ENCODE measurements around the gene RNLS. TPM values are rescaled to one million over a fixed set of nuclear protein-coding genes. Genes with fewer than 3 reads are reported as not detected.

Gene RNLS
- total and polyA plus RNA-seq, 2 of the 4 experiments (the other 2 are of a cell fraction) = 4.5 to 7.0 TPM

DNA sequence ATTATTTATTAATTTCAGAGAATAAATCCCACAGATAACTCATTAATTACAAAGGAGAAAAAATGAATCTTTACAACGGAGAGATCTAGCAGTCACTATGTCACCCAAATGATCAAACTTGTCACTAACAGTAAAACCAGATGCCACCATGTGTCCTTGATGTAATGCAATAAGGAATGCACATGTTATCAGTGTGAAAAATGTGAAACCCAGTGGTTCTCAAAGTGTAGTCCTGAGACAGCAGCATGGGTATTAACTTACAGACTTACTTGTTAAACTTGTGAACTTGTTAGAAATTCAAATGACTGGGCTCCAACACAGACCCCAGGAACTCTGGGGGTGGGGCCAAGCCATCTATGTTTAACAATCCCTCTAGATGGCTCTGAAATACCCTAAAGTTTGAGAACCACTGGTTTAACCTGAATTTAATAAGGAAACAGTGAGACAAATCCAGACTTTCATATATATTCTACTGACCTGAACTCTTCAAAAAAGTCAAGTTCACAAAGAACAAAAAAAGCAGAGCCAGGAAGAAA is 77.4 kb downstream of the RNLS start:
- Histone ChIP-seq H3K9me3 (ENCODE audit: control insufficient read depth, insufficient read depth, low read length) (no peaks in the 10 kb centered on the region), H2AK9ac (replicated peaks; ENCODE audit: low read depth, low read length, poor library complexity) (no peak overlapping the region), H2BK120ac (ENCODE audit: low read depth, low read length) (no peak overlapping the region), H4K91ac (ENCODE audit: insufficient read depth, low read depth, low read length) (no peak overlapping the region), H3K27me3 (ENCODE audit: control insufficient read depth, insufficient read depth, low read length) (no peaks in the 10 kb centered on the region), H3K79me1 (ENCODE audit: low read depth in 1 of 2, low read length in 2 of 2) (no peaks in the 10 kb centered on the region), H4K5ac (ENCODE audit: low read depth, low read length) (no peak overlapping the region), H3K4me3 (ENCODE audit: insufficient read depth, low read depth, low read length) (no peak overlapping the region), H4K8ac (ENCODE audit: low read depth in 2 of 2, low read length in 2 of 2) (no peak overlapping the region), H3K4ac (ENCODE audit: low read depth, low read length) (no peak overlapping the region), H2AFZ (replicated peaks; ENCODE audit: low read length, poor library complexity) (no peak overlapping the region), H3K23ac (ENCODE audit: low read depth, low read length) (no peak overlapping the region), H2BK15ac (ENCODE audit: low read depth, low read length) (no peak overlapping the region), H3K14ac (replicated peaks; ENCODE audit: low read depth, low read length) (no peak overlapping the region), H2BK20ac (ENCODE audit: low read depth, low read length) (no peak overlapping the region), H2BK5ac (ENCODE audit: low read depth, low read length, poor library complexity, severe bottlenecking) (no peak overlapping the region), H3K36me3 (ENCODE audit: control insufficient read depth, insufficient read depth, low read length) (no peaks in the 10 kb centered on the region), H4K20me1 (ENCODE audit: insufficient read depth, low read length) (no peaks in the 10 kb centered on the region), H2AK5ac (ENCODE audit: low read depth, low read length) (no peak overlapping the region), H3K56ac (ENCODE audit: extremely low read depth, insufficient read depth, low read length) (no peak overlapping the region), H3K18ac (ENCODE audit: low read depth, low read length) (no peak overlapping the region), H3K9ac (ENCODE audit: low read depth, low read length) (no peak overlapping the region), H3K4me1 (ENCODE audit: control insufficient read depth, insufficient read depth, low read length) (no peaks in the 10 kb centered on the region), H3K9me1 (ENCODE audit: insufficient read depth, low read length) (no peaks in the 10 kb centered on the region), H3K27ac (ENCODE audit: insufficient read depth, low read length) (no peak overlapping the region), H3K4me2 (ENCODE audit: low read depth, low read length) (no peak overlapping the region)
- DNase-seq (no peak), ATAC-seq (ENCODE audit: low read depth) (no peak)
- POLR2A ChIA-PET (ENCODE audit: unreplicated experiment) = no interaction called here
- CTCF ChIA-PET = no interaction called here
- no CpG with 5 or more reads among the region's 1 CpG for WGBS, 2 experiments (ENCODE audit: extremely low coverage in 2 of 2, insufficient read length in 1 of 2)
- no TSS peak for BruUV-seq (replicated peaks)
- in situ Hi-C loops (cut with MboI; ENCODE audit: low sequenced_read_pairs) (no loop called here), intact Hi-C loops (cut with micrococcal nuclease) (no loop called here), dilution Hi-C loops (cut with HindIII; ENCODE audit: low sequenced_read_pairs, unreplicated experiment) (no loop called here)
- TF ChIP-seq MXI1 (IDR thresholded peaks at IDR 0.05; ENCODE audit: borderline replicate concordance, low read depth, low read length) (no peak), CTCF (conservative IDR thresholded peaks at IDR 0.05; ENCODE audit: low read depth, low read length) (no peak), FOS (IDR thresholded peaks at IDR 0.05; ENCODE audit: low read depth, low read length) (no peak), RAD21 (IDR thresholded peaks at IDR 0.05; ENCODE audit: low read length) (no peak), NFE2L2 (IDR thresholded peaks at IDR 0.05; ENCODE audit: low read depth, low read length) (no peak), MAFK (IDR thresholded peaks at IDR 0.05; ENCODE audit: low read depth, low read length) (no peak), POLR2A (IDR thresholded peaks at IDR 0.05; ENCODE audit: low read depth, low read length) (no peak), RFX5 (IDR thresholded peaks at IDR 0.05; ENCODE audit: low read depth, low read length) (no peak), BHLHE40 (IDR thresholded peaks at IDR 0.05; ENCODE audit: low read depth, low read length) (no peak)
- TF ChIP-seq, protein P1, sequence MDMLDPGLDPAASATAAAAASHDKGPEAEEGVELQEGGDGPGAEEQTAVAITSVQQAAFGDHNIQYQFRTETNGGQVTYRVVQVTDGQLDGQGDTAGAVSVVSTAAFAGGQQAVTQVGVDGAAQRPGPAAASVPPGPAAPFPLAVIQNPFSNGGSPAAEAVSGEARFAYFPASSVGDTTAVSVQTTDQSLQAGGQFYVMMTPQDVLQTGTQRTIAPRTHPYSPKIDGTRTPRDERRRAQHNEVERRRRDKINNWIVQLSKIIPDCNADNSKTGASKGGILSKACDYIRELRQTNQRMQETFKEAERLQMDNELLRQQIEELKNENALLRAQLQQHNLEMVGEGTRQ (IDR thresholded peaks at IDR 0.05; ENCODE audit: low read depth, low read length) = no peak
- TF ChIP-seq, protein P2, sequence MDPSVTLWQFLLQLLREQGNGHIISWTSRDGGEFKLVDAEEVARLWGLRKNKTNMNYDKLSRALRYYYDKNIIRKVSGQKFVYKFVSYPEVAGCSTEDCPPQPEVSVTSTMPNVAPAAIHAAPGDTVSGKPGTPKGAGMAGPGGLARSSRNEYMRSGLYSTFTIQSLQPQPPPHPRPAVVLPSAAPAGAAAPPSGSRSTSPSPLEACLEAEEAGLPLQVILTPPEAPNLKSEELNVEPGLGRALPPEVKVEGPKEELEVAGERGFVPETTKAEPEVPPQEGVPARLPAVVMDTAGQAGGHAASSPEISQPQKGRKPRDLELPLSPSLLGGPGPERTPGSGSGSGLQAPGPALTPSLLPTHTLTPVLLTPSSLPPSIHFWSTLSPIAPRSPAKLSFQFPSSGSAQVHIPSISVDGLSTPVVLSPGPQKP (IDR thresholded peaks at IDR 0.05; ENCODE audit: borderline replicate concordance, low read depth, low read length) = no peak

Data from IMR-90 (cell line).